Hepatocyte (in vitro differentiated cells): ENCODE results near the gene SELENOT.

Experiments
- CTCF ChIP-seq: fragments of 200-600 bp; sonication (generic); IDR thresholded peaks from 2 replicates; pipeline ENCODE4 v1.5.1; 2016; ENCODE audit warnings: antibody characterized with exemption, mild to moderate bottlenecking; ENCODE audit not compliant: poor library complexity
- EZH2phosphoT487 ChIP-seq: fragments of 200-600 bp; sonication (generic); IDR thresholded peaks from one replicate; pipeline ENCODE4 v1.6.1; 2018; ENCODE audit warnings: antibody characterized with exemption, mild to moderate bottlenecking, low read depth, moderate library complexity; ENCODE audit not compliant: unreplicated experiment, severe bottlenecking

- TF ChIP-seq CTCF = no peak
- TF ChIP-seq EZH2phosphoT487 = no peak
Observed at GRCh38 chr3:150666167-150666566, 63.0 kb downstream of the SELENOT start.
